ENCODE data around the gene ERICH6.

The ERICH6 gene

DNA sequence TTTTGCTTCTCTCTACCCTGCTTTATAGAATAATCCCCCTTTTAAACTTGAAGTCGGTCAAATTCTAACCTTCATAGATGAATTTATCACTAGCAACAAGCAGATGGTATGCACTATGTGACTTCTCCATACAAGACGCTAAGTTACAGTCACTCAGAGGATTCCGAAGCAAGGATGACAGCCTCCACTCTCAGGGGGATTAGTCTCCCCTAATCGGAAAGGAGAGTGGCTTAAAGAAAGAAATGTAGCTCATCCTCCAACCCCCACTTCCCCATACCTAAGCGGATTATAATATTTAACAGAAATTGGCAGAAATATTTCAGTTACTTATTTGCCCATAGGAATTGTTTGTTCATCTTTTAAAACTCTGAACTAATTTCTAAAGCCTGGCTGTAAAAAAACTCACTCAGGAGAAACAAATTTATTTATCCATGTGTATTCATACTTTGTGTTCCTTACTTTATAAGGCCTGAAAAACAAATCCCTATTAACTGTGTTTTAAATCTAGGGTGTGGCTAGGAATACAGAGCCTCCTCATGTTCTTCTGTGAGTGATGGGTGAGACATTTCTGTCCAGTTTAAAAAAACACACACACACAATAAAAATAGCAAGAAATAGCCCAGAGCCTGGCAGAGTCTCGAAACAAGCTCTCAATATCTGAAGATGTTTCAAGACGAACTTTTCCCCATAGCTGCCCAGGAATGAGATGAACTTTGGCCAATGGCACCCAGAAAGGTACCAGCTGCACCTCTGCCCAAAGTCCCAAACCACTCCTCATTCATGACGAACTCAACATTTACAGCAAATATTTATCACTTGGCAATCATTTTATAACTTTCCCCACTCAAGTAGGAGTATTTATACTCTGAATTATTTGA, 40.6 kb upstream of the ERICH6 start:
- no peak overlapping the region for H3K9ac ChIP-seq
- H3K79me2 ChIP-seq: peaks cover 30% of the 10 kb centered on the region
- H3K27me3 ChIP-seq (ENCODE audit: control insufficient read depth, insufficient read depth, low read length): no peaks in the 10 kb centered on the region
- H2AFZ ChIP-seq: no peak overlapping the region
- no peaks in the 10 kb centered on the region for H3K9me3 ChIP-seq (ENCODE audit: control insufficient read depth, low read length)
- no peak overlapping the region for H3K27ac ChIP-seq
- H3K4me1 ChIP-seq: peaks cover 19% of the 10 kb centered on the region
- H3K4me2 ChIP-seq (ENCODE audit: low read length): no peak overlapping the region
- no peaks in the 10 kb centered on the region for H3K36me3 ChIP-seq (ENCODE audit: control insufficient read depth, insufficient read depth, low read length)
- no peak overlapping the region for H3K4me3 ChIP-seq (ENCODE audit: low read depth, low read length)
- no peak for TF ChIP-seq CTCF (IDR thresholded peaks at IDR 0.05)

- Histone ChIP-seq H3K4me1 (peaks cover 16% of the 10 kb centered on the region), H3K27ac (peak overlapping the region; percentile 27), H3K4me2 (ENCODE audit: low read length) (no peak overlapping the region), H3K27me3 (ENCODE audit: control insufficient read depth, insufficient read depth, low read length) (no peaks in the 10 kb centered on the region), H3K79me2 (peaks cover 23% of the 10 kb centered on the region), H3K9me3 (ENCODE audit: control insufficient read depth, low read length) (no peaks in the 10 kb centered on the region), H2AFZ (no peak overlapping the region), H3K4me3 (ENCODE audit: low read depth, low read length) (no peak overlapping the region), H3K36me3 (ENCODE audit: control insufficient read depth, insufficient read depth, low read length) (no peaks in the 10 kb centered on the region), H3K9ac (no peak overlapping the region)
- no peak for TF ChIP-seq CTCF (IDR thresholded peaks at IDR 0.05)
These were observed 39.8 kb upstream of the ERICH6 start for GRCh38 chr3:150743508-150743907.

DNA sequence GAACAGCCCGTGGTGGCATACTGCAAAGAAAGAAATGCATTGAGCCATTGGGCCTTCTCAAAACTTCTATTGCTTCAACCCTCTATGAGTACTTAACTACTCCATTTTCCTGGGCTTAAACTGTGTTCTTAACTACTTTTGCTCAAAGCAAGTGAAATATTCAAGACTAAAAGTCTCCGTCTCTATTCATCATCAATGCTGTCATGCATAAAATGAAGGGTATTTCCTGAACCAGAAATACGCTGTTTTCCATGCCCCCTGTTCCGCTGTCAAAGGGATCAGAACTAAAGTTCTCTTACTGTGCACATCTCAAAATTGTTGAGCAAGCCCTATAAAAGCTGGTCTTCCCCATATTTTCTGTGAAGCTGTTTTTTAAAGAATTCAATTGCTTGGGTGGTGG, 39.0 kb upstream of the ERICH6 start:
- Histone ChIP-seq H3K9me3 (ENCODE audit: control insufficient read depth, low read length) (no peaks in the 10 kb centered on the region), H3K4me2 (ENCODE audit: low read length) (no peak overlapping the region), H3K4me3 (ENCODE audit: low read depth, low read length) (no peak overlapping the region), H3K79me2 (peaks cover 20% of the 10 kb centered on the region), H3K27ac (no peak overlapping the region), H3K9ac (no peak overlapping the region), H3K4me1 (peaks cover 18% of the 10 kb centered on the region), H3K27me3 (ENCODE audit: control insufficient read depth, insufficient read depth, low read length) (no peaks in the 10 kb centered on the region), H2AFZ (no peak overlapping the region), H3K36me3 (ENCODE audit: control insufficient read depth, insufficient read depth, low read length) (no peaks in the 10 kb centered on the region)
- TF ChIP-seq CTCF (IDR thresholded peaks at IDR 0.05): no peak

DNA sequence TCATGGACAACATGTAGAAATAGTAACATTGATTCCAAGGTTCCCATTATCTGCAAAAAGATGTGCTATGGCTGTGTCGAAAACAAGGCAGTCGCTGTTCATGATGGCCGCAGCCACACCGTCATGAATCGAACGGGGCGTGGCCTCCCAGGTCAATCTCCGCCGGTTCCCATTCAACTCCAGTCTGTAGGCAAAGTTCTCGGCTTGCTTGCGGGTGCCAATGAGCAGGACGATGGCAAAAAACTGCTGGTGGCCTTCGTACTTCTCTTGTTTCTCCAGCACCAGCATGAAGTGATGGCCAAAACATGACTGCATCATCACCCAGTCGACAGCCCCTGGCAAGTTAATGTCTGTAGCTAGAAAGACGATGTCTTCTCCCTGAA, 38.4 kb upstream of the ERICH6 start:
- H3K9me3 ChIP-seq (ENCODE audit: control insufficient read depth, low read length): no peaks in the 10 kb centered on the region
- no peak overlapping the region for H3K27ac ChIP-seq
- no peak overlapping the region for H3K4me3 ChIP-seq (ENCODE audit: low read depth, low read length)
- no peaks in the 10 kb centered on the region for H3K27me3 ChIP-seq (ENCODE audit: control insufficient read depth, insufficient read depth, low read length)
- no peak overlapping the region for H3K9ac ChIP-seq
- no peak overlapping the region for H3K4me2 ChIP-seq (ENCODE audit: low read length)
- peaks cover 22% of the 10 kb centered on the region for H3K4me1 ChIP-seq
- H2AFZ ChIP-seq: no peak overlapping the region
- peaks cover 15% of the 10 kb centered on the region for H3K79me2 ChIP-seq
- H3K36me3 ChIP-seq (ENCODE audit: control insufficient read depth, insufficient read depth, low read length): no peaks in the 10 kb centered on the region
- no peak for TF ChIP-seq CTCF (IDR thresholded peaks at IDR 0.05)
